Measurements from ENCODE around the gene SLC9A9.

SLC9A9 gene

DNA sequence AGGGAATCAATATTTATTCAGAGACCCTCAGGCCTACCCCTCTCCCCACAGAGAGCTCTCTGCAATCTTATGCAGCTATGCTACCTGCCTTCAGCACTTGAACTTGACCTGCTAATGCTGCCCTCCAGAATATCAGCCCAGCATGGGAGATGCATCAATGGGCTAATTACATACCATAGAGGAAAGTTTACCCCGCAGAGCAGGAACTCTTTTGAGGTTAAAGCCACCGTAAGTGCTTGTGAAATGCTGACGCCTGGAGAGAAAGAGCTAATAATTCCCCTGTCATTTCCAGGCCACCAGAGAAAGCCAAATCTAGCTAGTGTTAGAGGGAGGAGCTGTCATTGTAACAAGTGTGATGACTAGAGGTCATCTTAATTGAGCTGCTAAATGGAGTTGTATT lies 601.2 kb downstream of the SLC9A9 start:
- no peak for DNase-seq (ENCODE audit: low read depth in 2 of 2)

DNA sequence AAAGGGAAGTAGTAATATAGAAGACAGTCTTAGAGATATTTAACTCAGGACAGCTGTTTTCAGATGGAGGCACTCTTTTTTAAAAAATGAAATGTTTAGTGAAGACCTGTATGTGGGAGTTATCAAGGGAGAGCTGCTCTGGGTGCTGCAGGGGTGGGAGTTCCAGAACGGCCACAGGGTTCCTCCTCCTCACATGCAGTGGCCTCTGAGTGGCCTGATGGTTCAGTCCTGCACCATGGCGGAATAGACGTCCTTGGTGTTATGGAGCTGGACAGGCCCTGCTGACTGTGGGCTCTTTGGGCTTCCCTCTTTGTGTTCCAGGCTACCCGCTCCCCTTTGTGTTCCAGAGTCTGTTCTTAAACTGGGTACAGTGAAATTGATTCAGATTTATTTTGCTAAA lies 602.6 kb downstream of the SLC9A9 start:
- DNase-seq (ENCODE audit: low read depth in 2 of 2): no peak

DNA sequence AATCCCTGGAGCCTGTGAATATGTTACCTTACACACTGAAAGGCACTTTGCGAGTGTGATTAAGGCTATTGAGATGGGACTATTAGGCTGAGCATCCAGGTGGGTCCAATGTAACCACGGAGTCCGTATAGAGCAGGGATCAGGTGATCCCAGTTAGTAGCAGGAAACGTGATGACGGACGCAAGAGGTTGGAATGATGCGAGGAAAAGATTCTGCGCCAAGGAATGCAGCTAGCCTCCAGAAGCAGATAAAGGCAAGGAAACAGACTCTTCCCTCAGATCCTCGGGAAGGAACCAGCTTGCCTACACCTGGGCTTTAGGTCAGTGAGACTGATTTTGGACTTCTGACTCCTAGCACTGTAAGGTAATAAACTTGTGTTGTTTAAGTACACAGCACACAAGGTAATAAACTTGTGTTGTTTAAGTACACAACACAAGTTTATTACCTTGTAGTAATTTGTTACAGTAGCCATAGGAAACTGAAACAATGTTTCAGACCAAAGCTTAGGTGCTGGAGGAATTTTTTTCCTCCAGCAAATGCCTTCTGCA lies 603.7 kb downstream of the SLC9A9 start:
- no peak for DNase-seq (ENCODE audit: low read depth in 2 of 2)

- DNase-seq (ENCODE audit: low read depth in 2 of 2): no peak
Measured at GRCh38 chr3:143243686-143244085, 604.6 kb downstream of the SLC9A9 start.

GRCh38 chr3:143242691-143243090 lies 605.6 kb downstream of the SLC9A9 start:
- no peak for DNase-seq (ENCODE audit: low read depth in 2 of 2)

GRCh38 chr3:143242101-143242500 lies 606.2 kb downstream of the SLC9A9 start:
- no peak for DNase-seq (ENCODE audit: low read depth in 2 of 2)

GRCh38 chr3:143241481-143241951 lies 606.8 kb downstream of the SLC9A9 start:
- no peak for DNase-seq (ENCODE audit: low read depth in 2 of 2)

- DNase-seq (ENCODE audit: low read depth in 2 of 2): no peak
Measured at GRCh38 chr3:143240886-143241285, 607.4 kb downstream of the SLC9A9 start.

GRCh38 chr3:143239031-143239430 lies 609.2 kb downstream of the SLC9A9 start:
- DNase-seq (ENCODE audit: low read depth in 2 of 2): no peak

- no peak for DNase-seq (ENCODE audit: low read depth in 2 of 2)
Measured at GRCh38 chr3:143237077-143237627, 611.1 kb downstream of the SLC9A9 start.

- DNase-seq (ENCODE audit: low read depth in 2 of 2): no peak
Measured at GRCh38 chr3:143236226-143236964, 611.9 kb downstream of the SLC9A9 start.

DNA sequence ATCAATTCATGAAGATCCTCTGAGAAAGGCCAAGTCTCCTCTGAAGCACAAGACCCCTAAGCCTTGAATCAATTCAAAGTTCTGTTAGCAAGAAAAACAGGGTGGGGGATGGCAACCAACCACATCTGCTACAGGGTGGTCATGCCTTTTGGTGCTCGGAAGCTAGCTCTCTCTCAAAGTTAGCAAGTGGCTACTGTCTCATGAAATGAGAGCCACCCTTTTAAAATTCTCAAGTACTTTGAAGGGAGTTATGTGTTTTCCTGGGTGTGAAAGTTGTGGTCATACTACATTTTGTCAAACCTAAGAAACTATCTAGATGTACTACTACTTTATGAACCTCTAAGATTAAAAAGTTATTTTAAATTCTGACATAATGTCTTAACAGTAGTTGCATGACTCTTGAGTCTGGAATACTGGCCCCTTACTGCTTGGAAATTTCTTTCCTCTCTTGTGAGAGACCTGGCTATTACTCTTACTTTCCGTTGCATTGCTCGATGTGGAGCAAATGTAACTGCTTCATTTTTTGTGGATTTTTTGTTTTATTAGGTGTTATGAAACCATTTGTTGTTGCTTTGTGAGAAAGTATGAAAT lies 612.6 kb downstream of the SLC9A9 start:
- no peak for DNase-seq (ENCODE audit: low read depth in 2 of 2)

DNA sequence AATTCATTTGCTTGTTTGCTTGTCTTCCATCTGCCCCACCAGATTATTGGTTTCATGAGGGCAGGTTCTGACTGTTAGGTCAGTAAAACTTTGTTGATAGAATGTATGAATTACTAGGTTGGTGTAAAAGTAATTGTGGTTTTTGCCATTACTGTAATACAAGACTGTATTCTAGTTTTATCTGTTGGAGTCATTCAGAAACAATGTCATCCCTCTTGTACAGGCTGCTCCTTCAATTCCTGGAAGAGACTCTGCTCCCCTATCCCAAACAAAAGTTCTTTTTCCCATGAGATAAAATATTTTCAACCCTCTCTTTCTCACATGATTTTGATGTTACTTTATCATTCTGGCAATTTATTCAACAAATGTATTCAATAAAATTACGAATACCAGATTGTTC lies 613.7 kb downstream of the SLC9A9 start:
- no peak for DNase-seq (ENCODE audit: low read depth in 2 of 2)

DNA sequence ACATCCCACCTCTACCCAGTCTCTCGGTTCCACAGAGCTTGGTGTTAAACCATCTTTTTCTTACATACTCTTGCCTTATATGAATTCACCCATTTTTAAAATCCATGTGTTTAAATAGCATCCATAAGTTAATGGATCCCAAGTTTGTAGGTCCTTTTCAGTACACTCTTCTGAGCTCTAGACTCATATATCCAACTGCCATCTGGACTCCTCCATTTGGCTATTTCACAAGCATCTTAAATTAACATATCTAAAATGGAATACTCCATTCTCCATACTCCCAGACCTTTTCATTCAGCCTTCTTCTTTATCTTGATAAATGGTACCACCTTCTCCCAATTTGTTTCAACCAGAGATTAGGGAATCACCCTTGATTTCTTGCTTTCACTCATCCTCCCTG lies 615.3 kb downstream of the SLC9A9 start:
- DNase-seq (ENCODE audit: low read depth in 2 of 2): no peak

- DNase-seq (ENCODE audit: low read depth in 2 of 2): no peak
Measured at GRCh38 chr3:143228405-143228804, 619.9 kb downstream of the SLC9A9 start.

DNA sequence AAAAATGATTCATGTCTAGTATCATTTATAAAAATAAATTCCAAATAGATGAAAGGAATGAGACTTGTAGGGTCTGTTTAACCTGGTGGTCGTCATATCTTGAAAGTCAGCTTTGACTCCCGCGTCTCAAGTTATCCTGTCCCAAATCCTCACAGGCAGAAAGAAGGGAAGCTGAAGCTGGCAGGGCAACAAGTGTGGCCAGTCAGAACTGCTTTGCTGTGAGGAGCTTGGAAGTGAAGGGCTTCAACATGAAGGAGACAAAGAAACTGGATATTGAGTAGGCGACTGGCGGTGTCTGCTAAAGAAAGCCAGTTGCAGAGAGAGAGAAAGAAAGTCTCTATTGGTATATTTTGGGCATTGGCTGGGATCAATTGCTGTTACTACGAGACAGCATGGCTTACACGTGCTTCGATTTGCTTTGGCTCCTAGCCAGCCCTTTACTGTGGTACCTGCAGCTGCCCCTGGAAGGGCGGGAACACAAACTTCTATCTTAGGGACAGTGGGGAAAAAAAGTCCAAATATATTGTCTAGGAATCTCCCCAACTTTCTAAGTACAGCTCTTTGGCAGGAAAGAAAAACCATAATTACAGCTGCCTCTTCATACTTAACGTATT lies 621.5 kb downstream of the SLC9A9 start:
- DNase-seq (ENCODE audit: low read depth in 2 of 2): no peak

DNA sequence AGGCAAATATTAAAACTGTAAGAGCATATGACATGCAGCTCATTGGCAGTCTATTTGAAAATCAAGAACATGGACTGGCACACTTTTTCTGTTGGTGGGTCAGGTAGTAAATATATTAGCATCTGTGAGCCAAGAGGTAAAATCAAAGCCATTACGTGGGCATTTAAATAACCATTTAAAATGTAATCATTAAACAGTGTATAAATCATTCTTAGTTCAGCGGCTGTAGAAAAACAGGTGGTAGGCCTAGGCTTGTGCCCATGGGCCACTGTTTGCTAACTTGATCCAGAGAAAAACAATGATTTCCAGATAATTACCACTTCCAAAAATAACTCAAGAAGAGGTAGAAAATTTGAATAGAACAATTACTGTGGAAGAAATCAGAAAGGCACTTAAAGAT lies 623.6 kb downstream of the SLC9A9 start:
- DNase-seq (ENCODE audit: low read depth in 2 of 2): no peak

DNA sequence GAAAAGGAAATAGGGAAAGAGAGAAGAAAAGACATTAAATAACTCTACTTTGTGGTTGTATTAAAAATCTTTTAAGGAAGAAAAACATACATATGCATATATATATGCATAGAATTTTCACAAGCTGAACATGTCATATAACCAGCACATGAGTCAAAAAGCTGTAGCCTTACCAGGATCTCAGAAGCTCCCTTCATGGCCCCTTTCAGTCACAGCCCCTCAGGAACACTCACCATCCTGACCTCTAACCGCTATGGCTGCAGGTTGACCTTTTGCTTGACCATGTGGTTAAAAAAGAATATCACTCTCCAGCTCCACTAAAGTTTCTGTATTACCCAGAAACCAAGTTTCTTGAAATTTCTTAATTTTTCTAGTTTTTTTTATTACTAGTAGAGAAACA lies 625.3 kb downstream of the SLC9A9 start:
- no peak for DNase-seq (ENCODE audit: low read depth in 2 of 2)

- no peak for DNase-seq (ENCODE audit: low read depth in 2 of 2)
Measured at GRCh38 chr3:143222505-143222904, 625.8 kb downstream of the SLC9A9 start.

DNA sequence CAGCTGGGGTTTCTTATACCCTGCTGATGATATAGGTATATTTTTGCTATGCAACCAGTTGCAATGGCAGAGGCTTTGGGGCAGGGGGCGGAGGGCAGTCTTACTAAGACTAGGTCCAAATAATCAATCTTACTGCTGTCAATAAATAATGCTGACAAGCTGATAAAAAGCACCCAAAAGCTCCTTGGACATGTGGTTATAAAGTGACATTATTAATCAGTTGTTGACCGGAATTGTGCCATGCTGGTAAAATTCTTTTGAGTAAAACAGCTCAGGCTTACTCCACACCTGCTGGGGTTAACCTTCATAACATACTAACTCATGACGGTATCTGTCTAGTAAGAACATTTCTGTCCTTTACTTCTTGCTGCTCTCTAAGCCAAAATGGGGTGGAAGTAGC lies 626.8 kb downstream of the SLC9A9 start:
- no peak for DNase-seq (ENCODE audit: low read depth in 2 of 2)

DNA sequence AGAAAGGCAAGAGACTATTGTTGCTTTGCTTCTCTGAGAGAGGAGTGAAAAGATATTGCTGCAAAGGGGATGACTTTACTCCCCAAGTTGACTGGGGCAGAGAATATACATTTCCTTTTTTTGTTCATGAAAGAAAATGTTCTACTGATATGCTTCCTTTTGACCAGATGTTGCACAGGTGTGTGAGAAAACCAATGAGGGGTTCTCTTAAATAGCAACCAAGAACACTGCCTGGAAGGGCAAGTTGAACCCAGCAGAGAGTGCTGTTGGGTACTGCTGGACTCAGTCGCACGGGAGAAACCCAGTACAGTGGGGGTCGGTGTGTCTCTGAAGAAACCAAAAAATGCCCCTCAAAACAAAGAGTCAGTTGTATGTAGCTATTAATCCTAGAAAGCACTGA lies 627.5 kb downstream of the SLC9A9 start:
- no peak for DNase-seq (ENCODE audit: low read depth in 2 of 2)

GRCh38 chr3:143218166-143218835 lies 630.0 kb downstream of the SLC9A9 start:
- no peak for DNase-seq (ENCODE audit: low read depth in 2 of 2)
